ENCODE measurements around the gene LRP11. TPM values are rescaled to one million over a fixed set of nuclear protein-coding genes. Genes with fewer than 3 reads are reported as not detected.

LRP11 gene
- total RNA-seq, 2 experiments from 2014 or later = 1.9 TPM

- DNase-seq (no peak), ATAC-seq (no peak)
- Mint-ChIP-seq H3K27ac (no peak overlapping the region), H3K27me3 (peaks cover 2% of the 10 kb centered on the region), H3K4me3 (no peak overlapping the region), H3K4me1 (ENCODE audit: low read depth) (no peaks in the 10 kb centered on the region), H3K9me3 (peaks cover 8% of the 10 kb centered on the region), H3K36me3 (ENCODE audit: low read depth) (peaks cover 2% of the 10 kb centered on the region)
- no peak for TF ChIP-seq CTCF (IDR thresholded peaks at IDR 0.05)
- intact Hi-C loops (cut with micrococcal nuclease) = no loop called here
- ChIA-PET CTCF (interaction anchor here (1.2 to 1.5 kb wide), 2 partner anchors 8 to 74 kb away, joined by 3 read pairs; no protein-coding TSS in a partner anchor), POLR2A (no interaction called here)
These were observed 41.3 kb upstream of the LRP11 start for GRCh38 chr6:149905371-149905910.

- DNase-seq (no peak), ATAC-seq (no peak)
- Mint-ChIP-seq H3K27ac (no peak overlapping the region), H3K27me3 (no peaks in the 10 kb centered on the region), H3K4me1 (ENCODE audit: low read depth) (no peaks in the 10 kb centered on the region), H3K9me3 (peaks cover 8% of the 10 kb centered on the region), H3K36me3 (ENCODE audit: low read depth) (peaks cover 2% of the 10 kb centered on the region), H3K4me3 (no peak overlapping the region)
- CTCF ChIA-PET = interaction anchor here (1.2 to 1.5 kb wide), 4 partner anchors 9 to 74 kb away, joined by 3 to 6 read pairs (median 3); no protein-coding TSS in a partner anchor
- TF ChIP-seq CTCF (IDR thresholded peaks at IDR 0.05) = no peak
- POLR2A ChIA-PET = no interaction called here
- intact Hi-C loops (cut with micrococcal nuclease) = no loop called here
These were observed 40.7 kb upstream of the LRP11 start for GRCh38 chr6:149904661-149905370.

- Mint-ChIP-seq H3K4me1 (ENCODE audit: low read depth) (no peaks in the 10 kb centered on the region), H3K27me3 (no peaks in the 10 kb centered on the region), H3K36me3 (ENCODE audit: low read depth) (peaks cover 2% of the 10 kb centered on the region), H3K4me3 (no peak overlapping the region), H3K27ac (no peak overlapping the region), H3K9me3 (peaks cover 8% of the 10 kb centered on the region)
- ChIA-PET POLR2A (no interaction called here), CTCF (interaction anchor here (1.2 to 1.5 kb wide), 4 partner anchors 10 to 73 kb away, joined by 3 to 6 read pairs (median 3); no protein-coding TSS in a partner anchor)
- DNase-seq = no peak
- ATAC-seq = no peak
- intact Hi-C loops (cut with micrococcal nuclease) = no loop called here
- no peak for TF ChIP-seq CTCF (IDR thresholded peaks at IDR 0.05)
These were observed 39.9 kb upstream of the LRP11 start for GRCh38 chr6:149903938-149904611.

- H3K4me3 Mint-ChIP-seq = no peak overlapping the region
- H3K9me3 Mint-ChIP-seq = no peaks in the 10 kb centered on the region
- H3K27me3 Mint-ChIP-seq = no peaks in the 10 kb centered on the region
- POLR2A ChIA-PET = no interaction called here
- ATAC-seq (no peak), DNase-seq (no peak)
- peaks cover 1% of the 10 kb centered on the region for H3K4me1 Mint-ChIP-seq (ENCODE audit: low read depth)
- no peak for TF ChIP-seq CTCF (IDR thresholded peaks at IDR 0.05)
- H3K27ac Mint-ChIP-seq = no peak overlapping the region
- intact Hi-C loops (cut with micrococcal nuclease) = no loop called here
- CTCF ChIA-PET = no interaction called here
- no peaks in the 10 kb centered on the region for H3K36me3 Mint-ChIP-seq (ENCODE audit: low read depth)
These were observed 37.4 kb upstream of the LRP11 start for GRCh38 chr6:149901444-149902140.
